GM21576 (cell line): ENCODE results near the gene TBC1D16.
"Not testable (repeated sequence)": the region's sequence is repeated elsewhere in the genome, so short reads cannot be mapped to it uniquely, and the experiment has no call there.

Experiments
- ATAC-seq: cut with Tn5 transposase; IDR thresholded peaks from one replicate; pipeline ENCODE4 v1.9.1; 2021; ENCODE audit warnings: mild to moderate bottlenecking, moderate library complexity; ENCODE audit not compliant: unreplicated experiment

The TBC1D16 gene

DNA sequence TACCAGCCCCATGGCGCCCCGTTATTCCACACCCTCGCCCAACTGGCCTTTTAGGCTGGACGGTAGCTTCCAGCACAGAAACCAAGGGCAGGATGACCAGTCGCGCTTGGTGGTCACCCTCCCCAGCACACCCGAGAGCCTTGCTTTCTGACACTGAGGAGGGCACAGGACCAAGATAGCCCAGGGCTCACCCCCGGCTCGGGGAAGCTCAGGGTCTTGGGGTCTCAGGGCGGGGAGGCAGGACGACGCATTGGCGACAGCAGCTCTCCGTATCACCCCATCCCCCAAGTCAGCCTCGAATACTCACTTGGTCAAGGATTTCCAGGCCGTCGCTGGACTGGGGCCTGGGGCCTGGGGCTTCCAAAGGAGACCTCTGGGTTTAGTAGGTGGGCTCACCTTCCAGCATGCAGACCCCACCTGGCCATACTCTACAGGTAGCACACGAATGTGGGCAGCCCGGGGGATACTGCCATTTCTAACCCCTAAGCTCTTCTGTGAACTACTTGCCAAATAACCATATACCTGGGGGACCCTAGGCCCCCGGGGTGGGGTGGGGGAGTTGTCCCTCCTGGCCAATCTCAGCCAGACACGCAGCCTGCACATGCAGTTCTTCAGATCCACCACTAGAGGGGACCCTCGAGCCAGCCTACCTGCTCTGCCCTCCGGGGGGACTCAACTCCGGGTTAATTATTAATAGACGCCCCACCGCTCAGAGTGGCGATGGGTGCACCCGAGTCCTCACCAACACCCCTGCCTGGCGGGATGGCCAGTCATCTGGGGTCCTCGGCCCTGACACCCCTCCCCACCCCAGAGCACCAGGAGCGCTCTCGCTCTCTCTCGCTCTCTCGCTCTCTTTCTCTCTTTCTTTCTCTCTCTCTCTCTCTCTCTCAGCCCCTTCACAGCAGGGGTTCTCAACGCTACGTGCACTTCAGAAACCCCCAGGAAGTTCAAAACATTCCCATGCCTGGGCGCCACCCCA is 30.0 kb downstream of the TBC1D16 start:
- no peak for ATAC-seq

DNA sequence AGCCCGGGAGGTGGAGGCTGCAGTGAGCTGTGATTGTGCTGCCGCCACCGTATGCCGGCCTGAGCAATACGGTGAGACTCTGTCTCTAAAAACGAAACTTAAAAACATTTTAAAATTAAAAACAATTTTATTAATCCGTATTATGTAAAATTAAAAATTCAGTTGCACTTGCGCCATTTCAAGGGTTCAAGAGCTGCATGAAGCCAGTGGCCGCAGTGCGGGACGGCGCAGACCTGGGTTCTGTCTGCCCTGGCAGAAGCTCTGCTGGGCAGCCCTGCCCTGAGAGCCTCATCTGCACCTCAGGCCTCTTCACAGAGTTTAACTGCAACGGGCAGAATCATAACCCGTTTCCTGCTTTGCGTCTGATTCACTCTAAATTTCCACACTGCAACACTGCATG is 31.7 kb downstream of the TBC1D16 start:
- ATAC-seq, result no peak

DNA sequence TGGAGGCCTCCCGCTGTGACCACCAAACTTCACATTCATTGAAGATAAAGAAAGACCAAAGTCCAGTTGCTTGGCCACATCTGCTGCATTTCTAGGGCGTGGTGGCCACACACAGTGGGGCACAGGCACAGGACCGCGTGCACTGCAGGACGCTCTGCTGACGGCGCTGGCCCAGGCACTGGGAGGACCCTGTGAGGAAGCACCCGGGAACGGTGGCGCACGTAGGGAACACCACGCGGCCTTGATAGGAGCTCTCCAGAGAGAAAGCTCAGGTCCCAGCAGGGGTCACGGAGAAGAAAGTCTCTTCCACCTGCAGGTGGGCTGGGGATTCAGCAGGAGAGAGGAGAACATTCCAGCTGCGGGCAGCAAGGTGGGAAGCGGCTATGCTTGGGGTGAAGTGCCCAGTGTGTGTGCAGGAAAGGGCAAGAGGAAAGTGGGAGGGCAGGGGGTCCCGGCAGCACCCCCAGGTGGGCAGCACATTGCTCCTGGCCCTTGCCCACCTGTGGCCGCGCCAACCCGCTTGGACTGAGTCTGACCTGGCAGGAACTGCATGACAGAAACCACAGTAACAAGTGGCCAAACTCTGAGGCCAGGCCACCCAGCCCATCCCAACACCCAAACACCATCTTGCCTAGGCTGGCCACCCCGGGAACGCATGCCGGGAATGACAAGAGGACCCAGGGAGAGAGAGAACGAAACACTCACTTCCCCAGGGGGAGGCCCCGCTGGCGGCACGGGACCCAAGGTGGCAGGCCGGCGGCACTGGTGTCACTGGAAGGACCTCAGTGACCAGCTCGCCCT is 32.8 kb downstream of the TBC1D16 start:
- no peak for ATAC-seq

DNA sequence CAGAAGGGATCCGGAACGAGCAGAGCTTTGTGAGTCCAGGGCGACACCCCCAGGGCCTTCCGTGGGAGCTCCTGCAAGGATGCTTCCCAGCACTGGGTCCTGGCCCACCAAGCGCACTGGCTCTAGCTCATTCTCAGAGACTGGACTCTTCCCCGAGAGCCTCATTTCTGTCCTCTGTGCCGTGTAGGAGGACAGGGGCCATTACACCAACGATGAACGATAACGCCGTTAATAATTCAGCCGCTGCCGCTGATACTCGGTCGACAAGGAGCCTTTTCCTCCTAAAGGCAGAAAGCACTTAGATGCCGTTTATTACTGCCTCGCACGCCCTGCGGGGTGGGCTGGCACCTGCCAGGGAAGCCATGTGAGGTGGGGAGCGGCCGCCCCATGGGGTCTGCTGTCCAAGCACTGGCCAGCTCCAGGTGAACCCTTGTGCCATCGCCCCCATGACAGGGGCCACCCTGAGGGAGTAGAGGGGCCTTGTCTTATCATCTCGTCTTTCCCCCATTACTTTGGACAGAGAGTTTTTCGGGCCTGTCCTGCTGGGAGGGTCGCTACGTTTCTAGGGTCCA is 33.5 kb downstream of the TBC1D16 start:
- ATAC-seq, result no peak

DNA sequence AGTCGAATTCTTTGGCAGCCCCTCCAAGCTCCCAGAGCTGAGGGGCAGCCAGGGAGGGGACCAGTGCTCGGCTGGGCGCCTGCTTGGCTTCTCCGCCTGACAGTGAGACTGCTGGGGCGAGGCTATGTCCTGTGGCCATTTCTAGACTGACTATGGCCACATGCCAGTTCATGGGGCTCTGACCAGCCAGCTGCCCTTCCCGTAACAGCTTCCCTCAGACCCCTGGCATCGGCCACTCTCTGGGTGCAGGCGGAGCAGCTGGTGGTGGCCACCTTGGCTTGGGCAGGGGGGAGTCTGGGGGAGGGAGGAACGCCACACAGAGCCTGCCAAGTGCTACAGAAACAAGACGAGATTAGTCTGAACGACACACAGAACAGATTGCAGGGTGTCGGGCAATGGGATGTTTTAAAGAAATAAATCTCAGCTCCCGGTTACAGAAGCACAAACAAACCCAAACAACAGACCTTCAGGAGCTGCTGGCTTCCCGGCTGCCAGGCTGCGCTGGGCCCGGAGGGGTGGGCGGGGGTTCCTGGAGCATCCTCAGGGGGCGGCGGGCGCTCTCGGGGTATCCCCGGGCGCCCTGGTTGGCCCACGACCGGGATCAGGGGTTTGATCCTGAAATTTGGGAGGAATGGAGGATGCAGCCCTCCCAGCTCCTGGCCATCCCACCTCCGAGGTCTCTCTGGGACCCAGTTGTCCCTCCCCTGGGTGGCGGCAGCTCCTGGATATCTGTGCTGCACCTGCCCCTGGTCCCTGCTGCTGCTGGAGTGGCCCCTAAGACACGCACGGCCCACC is 34.5 kb downstream of the TBC1D16 start:
- no peak for ATAC-seq

DNA sequence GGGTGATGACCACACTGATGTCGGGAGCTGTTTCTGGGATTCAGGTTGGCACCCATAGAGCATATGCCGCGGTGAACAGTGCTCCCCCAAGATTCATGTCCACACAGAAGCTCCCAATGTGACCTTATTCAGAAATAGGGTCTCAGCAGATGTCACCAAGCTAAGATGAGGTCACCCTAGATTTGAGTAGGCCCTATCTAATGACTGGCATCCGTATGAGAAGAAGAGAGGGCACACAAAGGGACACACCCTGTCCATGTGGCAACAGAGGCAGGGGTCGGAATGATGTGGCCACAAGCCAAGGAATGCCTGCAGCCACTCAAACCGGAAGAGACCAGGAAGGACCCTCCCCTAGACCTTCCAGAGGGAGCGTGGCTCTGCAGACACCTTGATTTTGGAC is 35.5 kb downstream of the TBC1D16 start:
- no peak for ATAC-seq

DNA sequence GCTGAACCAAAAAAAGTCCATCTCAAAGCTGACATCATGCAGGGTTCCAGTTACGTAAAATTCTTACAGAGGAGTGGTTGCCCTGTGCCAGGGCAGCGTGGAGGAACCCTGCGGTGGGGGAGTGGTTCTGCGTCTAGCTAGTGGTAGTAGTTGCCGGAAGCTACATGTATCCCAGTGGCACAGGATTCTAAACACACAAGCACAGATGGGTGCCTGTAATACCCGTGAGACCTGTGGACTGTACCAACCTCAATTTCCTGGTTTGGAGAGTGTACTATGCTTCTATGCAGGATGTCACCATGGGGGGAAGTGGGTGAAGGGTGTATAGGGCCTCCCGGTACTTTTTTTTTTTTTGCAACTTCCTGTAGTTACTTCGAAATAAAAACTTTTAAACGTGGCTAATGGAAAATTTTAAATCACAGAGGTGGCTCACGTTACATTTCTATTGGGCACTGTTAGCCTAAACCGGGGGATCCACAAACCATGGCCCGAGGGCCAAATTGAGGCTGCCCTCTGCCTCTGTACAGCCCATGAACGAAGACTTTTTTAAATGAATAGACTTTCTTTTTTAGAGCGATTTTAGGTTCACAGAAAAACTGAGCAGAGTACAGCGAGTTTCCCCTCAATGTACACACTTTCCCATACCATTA is 38.5 kb downstream of the TBC1D16 start:
- ATAC-seq, result no peak

DNA sequence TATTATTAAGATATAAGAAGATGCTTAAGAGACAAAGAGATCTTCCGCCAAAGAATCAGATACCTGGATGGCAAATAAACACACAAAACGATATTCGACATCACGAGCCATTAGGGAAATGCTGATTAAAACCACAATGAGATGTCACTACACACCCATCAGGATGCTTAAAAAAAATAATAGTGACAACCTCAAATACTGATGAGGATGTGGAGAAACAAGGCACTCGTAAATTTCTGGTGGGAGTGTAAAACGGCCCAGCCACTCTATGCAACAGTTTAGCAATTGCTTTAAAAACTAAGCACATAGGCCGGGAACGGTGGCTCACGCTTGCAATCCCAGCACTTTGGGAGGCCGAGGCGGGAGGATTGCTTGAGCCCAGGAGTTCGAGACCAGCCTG is 39.4 kb downstream of the TBC1D16 start:
- no peak for ATAC-seq

DNA sequence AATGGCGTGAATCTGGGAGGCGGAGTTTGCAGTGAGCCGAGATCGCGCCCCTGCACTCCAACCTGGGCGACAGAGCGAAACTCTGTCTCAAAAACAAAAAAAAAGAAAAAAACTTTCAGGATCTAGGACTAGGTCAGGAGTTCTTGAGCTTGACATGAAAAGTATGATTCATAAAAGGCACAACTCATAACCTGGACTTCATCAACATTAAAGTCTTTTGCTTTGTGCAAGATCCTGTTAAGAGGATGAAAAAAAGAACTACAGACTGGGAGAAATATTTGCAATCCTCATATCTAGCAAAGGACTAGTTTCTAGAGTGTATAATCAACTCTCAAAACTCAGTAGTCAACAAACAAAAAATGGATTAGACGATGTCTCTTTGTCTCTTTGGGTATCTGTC is 40.0 kb downstream of the TBC1D16 start:
- no peak for ATAC-seq

DNA sequence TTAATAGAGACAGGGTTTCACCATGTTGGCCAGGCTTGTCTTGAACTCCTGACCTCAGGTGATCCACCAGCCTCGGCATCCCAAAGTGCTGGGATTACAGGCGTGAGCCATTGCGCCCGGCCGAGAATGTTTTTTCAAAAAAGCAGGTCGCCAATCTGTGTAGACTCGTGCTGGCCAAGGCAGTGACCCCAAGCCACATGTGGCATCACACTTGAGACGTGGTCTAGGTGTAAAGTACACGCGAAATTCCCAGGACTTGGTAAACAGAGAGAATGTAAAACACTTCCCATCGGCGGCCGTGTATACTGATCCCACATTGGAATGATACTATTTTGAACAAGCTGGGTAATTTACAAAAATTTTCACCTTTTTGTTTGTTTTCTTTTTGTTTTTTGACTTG is 41.1 kb downstream of the TBC1D16 start:
- ATAC-seq, result no peak

DNA sequence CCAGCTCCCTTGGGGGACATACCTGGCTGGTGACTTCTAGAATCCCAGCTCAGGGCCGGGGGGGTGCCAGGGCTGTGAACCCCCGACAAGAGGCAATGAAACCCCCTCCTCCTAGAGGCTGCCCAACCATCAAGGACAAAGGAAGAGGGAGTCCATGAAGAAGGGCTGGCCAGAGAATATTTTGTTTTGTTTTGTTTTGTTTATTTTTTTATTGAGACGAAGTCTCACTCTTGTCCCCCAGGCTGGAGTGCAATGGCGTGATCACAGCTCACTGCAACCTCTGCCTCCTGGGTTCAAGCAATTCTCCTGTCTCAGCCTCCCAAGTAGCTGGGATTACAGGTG is 41.5 kb downstream of the TBC1D16 start:
- not testable (repeated sequence) for ATAC-seq

DNA sequence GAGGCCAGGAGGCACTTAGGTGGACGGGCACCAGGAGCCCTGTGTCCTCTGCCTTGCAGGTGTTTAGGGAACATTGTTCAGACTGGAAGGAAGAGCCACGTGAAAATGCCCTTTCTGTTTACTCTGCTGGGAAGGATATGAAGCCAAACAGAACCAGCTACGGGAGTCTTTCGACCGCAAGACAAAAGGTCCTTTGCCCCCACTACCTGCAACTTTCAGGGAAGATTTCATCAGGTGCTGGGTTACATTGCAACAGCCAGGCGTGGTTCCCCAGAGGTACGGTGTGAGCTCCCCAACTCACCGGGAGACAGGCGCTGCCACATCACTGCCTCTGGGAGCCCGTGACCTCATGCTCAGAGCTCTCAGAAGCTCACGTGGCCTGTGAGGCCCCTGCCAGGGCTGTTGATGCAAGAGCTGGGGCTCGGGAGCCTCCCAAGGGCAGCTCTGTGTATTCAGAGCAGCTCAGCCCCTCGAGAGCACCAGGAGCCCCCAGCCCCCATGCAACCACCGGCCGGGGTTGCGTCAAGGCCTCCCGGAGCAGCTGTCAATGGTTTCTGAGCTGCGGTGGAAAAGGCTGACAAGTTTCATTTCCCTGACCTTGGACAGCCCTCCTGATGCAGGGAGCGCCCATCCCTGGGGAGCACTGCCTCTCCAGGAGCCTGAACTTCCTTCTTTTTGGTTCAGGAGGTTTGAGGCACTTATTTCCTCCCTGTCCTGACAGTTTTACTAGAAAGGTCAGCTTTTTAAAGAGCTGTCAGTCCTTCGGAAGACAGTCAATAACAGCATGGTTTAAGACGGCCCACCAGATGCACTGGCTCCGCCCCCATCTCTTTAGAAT is 42.1 kb downstream of the TBC1D16 start:
- no peak for ATAC-seq

DNA sequence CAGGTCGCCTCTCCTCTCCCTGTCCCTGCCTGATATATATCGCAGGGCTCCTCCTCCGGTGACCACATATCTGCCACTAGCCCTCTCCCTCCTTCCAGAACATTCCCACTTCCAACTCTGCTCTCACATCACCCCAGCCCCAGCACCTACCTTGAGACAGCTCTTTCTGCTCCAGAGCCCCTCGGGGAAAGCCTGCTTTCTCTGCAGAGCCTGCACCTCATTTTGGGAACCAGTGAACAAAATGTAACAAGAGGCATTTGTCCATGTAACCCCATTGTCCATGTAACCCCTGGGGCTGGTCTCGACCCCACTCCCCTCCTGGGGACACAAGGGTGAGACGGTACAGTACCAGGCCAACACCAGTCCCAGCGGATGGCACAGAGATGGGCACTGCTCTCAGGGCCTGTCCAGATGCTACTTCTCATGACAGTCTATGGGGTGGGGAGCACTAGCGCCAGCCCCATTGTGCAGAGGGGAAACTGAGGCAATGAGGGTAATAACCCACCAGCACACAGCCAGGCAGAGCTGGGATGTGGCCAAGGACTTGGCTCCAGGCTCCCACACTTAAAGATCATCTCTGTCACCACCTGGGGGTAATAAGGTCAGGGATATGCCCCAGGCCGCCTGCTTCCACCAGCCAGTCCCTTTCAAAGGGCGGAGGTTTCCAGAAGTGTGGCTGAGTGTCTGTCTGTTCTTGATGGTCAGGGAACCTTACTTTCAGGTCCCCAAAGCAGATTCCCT is 42.9 kb downstream of the TBC1D16 start:
- no peak for ATAC-seq

DNA sequence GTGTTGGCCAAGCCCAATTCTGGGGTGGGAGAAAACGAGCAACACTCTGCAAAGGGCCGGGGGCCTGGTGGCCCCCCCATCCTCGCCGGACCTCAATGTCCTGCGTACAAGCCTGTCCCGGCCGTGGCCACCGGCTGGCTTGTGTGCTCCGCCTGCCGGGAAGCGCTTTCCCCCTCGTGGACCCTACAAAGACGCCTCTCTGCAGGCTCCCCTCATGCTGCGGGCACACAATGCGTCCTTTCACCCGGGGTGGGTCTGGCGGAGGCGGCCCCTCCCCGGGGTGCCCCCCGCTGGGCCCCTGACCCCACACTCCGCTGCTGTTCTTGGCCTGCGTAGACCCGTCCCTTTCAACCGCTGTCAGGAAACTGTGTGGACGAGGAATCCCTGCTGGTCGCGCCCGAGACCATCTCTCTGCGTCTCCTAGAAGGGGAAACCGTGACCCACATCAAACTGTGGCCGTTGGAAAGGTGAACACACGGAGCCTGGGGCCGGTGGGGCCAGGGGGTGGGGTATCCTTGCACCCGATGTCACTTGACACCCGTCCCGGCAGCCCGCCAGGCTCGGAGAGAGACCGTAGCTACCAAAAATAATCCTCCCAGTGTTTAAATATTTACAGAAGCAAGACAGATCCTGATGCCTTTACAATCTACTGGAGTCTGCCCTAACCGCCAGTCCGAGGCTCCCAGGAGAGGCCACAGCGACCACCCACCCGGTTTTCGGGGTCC is 43.6 kb downstream of the TBC1D16 start:
- ATAC-seq, result no peak

DNA sequence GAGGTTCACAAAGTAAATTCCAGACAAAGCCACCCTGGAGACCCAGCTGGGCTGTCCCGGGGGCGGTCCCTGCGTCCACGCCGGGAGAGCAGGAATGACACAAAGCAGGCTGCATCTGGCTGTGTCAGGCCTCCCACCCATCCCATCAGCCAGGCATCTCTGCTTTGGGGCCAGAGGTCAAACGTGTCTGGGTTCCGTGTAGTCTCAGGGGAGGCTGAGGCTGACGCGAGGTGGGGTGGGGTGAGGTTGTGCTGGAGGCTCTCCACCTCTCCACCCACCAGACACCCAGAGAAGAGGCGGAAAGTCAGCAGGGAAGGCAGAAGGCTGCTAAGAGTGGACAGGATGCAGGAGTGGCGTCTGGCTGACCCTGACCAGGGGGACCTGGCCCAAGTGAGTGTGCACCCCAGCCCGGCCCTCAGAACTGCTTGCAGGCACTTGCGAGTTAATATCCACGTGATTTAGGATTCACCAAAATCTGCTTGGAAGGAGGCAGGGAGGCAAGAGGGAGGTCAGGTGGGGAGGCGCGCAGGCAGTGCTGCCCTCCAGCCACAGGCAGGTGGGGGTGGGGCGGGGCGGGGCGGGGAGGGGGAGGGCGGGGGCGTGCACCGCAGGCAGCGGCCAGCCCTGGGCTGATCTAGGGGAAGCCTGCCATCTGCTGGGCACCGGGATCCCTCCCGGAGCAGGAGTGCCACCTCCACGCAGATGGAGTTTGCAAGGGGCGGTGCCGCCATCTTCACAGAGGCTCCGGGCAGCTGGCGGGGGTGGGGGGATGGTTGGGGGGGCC is 44.3 kb downstream of the TBC1D16 start:
- ATAC-seq, result no peak

DNA sequence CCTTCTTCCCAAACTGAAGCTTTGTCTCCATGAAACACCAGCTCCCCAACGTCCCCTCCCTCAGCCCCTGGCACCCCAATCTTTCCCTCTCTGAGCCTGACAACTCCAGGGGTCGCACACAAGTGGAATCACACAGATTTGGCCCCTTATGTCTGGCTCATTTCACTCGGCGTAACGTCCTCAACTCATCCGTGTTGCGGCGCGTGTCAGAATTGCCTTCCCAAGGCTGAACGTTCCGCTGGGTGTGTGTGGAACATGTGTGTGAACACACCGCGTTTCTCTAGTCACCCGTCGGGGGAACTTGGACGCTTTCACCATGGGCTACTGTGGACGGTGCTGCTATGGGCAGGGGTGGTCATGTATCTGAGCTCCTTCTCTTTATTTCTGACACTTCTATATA is 45.0 kb downstream of the TBC1D16 start:
- ATAC-seq, result no peak

DNA sequence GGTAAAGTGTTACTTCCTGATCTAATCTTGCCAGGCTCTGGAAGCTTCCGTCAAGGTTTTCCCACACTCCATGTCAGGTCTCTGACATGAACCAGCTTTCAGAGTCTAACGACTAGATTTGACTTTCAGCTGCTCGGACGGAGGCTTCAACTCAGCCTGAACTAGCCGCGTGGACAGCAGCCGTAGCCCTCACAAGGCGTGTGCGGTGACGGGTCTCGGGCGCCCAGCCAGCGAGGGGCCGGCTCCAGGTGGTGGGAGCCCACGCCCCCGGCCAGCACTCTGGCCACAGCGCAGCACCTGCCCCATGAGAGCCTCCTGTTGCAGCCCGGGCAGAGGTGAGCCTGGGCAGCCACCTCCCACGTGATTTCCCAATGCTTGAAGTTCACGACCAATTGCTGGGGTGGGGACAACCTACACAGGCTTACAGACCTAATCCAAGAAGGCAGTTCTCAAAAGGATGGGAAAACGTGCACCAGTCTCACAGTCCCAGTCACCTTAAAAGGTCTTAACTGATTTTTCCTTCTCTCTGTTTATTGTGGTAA is 45.5 kb downstream of the TBC1D16 start:
- no peak for ATAC-seq
